Lower leg skin (tissue), 3 donors: ENCODE results near the gene ZBTB24.

Experiments
- POLR2A ChIP-seq, 2 donors: fragments of 450-650 bp; IDR thresholded peaks; one replicate each; pipeline ENCODE4 v1.6.1; 2016 to 2017; ENCODE audit warnings: antibody characterized with exemption in 2 of 2, mild to moderate bottlenecking in 1 of 2, moderate library complexity in 1 of 2
- TF ChIP-seq, protein P1 (sequence below), 3 donors: fragments of 450-650 bp; IDR thresholded peaks; one replicate each; pipeline ENCODE4 v1.5.1; 2016; ENCODE audit warnings: antibody characterized with exemption in 3 of 3, mild to moderate bottlenecking in 3 of 3, moderate library complexity in 2 of 3

DNA sequence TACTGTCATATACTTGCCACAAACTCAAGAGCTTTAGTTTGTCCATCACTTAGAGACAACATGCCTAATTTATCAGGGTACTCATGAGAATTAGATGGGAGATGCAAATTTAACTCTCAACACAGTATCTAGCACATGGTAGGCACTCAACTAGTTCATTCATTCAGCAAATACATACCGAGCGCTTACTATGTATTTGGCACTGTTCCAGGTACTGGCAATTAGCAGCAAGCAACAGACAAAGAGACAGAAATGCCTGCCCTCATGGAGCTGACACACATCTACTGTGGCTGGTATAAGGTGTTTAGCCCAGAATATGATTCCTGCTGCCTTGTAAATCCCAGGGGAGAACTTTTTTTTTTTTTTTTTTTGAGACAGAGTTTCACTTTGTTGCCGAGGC lies 32.2 kb downstream of the ZBTB24 start:
- TF ChIP-seq, protein P1, sequence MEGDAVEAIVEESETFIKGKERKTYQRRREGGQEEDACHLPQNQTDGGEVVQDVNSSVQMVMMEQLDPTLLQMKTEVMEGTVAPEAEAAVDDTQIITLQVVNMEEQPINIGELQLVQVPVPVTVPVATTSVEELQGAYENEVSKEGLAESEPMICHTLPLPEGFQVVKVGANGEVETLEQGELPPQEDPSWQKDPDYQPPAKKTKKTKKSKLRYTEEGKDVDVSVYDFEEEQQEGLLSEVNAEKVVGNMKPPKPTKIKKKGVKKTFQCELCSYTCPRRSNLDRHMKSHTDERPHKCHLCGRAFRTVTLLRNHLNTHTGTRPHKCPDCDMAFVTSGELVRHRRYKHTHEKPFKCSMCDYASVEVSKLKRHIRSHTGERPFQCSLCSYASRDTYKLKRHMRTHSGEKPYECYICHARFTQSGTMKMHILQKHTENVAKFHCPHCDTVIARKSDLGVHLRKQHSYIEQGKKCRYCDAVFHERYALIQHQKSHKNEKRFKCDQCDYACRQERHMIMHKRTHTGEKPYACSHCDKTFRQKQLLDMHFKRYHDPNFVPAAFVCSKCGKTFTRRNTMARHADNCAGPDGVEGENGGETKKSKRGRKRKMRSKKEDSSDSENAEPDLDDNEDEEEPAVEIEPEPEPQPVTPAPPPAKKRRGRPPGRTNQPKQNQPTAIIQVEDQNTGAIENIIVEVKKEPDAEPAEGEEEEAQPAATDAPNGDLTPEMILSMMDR (IDR thresholded peaks at IDR 0.05): no peak
- no peak for TF ChIP-seq POLR2A (IDR thresholded peaks at IDR 0.05)
